ENCODE data around the gene TRIM8.

Gene TRIM8, protein sequence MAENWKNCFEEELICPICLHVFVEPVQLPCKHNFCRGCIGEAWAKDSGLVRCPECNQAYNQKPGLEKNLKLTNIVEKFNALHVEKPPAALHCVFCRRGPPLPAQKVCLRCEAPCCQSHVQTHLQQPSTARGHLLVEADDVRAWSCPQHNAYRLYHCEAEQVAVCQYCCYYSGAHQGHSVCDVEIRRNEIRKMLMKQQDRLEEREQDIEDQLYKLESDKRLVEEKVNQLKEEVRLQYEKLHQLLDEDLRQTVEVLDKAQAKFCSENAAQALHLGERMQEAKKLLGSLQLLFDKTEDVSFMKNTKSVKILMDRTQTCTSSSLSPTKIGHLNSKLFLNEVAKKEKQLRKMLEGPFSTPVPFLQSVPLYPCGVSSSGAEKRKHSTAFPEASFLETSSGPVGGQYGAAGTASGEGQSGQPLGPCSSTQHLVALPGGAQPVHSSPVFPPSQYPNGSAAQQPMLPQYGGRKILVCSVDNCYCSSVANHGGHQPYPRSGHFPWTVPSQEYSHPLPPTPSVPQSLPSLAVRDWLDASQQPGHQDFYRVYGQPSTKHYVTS

DNA sequence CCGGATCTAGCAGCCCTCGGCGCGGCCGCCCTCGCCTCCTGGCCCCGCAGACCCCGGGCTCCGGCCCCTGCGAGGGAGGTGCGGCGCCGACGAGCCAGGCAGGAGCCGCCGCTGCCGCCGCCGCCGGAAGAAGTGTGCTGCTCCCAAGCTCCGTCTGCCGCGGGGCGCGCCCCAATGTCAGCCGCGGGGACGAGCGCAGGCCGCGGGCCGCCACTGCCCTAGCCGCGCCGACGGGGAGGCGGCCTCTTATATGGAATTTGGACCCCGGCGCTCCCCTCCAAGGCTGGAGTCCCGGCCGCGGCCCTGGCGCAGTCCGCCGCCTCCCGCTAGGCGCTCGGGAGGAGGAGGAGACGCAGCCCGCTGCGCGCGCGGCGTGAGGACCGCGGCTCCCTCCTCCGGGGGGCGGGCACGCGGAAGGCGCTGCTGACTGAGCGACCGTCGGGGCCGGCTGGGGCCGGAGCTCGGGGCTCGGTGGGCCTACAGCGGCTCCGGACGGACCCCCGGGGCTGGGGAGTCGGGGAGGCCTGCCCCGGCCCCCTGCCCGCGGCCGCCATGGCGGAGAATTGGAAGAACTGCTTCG, at the start of gene TRIM8:
TSS of gene TRIM8 (plus strand) at position 414 of the 580 bp plus-strand sequence. CDS start at position 553, 139 bp downstream.
- peak; percentile 36 for DNase-seq

DNA sequence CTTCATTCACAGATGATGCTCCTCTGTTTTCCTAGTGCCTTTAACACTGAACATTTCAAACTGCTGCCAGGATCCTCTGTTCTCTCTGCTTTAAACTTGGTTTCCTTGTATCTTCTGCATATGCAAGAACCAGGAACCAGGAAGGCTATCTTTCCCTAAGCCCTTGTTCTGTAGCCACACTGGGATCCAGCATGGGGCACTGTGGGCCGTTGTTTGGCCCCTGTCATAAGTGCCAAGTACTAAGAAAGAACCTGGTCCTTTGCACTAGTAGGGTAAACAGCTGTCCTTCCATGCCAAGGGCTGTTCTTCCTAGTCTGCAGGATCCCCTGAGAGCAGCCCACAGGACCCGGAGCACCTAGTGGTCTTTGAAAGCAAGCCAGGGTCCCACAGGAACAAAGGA, 49.0 kb upstream of the TRIM8 start:
- DNase-seq, result no peak

DNA sequence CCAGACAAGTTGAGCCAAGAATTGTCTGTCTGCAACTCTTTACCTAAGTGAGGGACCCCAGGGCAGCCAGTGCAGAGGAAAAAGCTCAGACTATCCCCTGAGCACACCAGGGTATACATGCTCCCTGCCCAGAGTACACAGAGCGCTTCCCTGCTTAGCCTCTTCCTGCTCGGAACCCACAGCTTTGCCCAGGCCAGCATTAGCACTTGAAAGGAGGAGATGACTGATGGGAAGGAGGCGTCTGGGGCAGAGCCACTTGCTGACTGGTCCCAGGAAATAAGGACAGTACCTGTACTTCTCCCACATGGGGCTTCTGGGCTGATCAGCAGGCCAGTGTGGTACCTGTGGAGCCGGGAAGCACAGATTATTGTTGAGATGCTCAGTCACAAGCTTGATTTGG, 48.4 kb upstream of the TRIM8 start:
- no peak for DNase-seq

DNA sequence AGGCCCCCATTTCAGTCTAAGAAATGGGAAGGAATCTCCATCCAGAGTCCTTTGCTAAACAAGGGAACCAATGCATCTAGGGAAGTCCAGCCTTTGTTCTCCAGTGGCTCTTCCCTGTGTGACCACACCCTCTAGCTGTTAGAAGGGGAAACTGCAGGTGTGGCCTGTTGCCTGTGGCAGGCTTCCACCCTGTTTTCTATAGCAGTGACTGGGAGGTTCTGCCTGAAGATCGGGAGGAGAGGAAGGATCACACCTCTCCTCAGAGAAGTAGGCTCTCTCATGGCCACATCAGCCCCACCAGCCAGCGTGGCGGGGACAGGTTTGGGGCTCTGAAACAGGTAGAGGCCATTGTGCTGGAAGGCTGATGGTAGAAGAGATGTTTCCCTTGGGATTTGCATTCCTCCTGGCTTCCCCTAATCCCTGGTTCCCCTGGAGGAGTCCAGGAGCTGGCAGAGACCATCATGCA, 47.7 kb upstream of the TRIM8 start:
- no peak for DNase-seq

GRCh38 chr10:102597131-102597991, 46.9 kb upstream of the TRIM8 start:
- DNase-seq, result no peak

DNA sequence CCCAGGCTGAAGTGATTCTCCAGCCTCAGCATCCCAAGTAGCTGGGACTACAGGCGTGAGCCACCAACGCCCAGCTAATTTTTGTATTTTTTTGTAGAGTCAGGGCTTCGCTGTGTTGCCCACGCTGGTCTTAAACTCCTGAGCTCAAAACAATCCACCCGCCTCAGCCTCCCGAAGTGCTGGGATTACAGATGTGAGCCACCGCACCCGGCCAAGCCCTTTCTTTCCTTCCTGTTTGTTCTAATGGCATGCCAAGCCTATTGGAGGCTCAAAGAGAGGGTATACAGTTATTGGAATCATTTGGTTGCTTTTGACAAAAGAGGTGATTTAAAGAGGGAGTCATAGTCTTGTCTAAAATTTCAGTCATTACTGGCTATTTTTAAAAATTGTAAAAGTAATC, 46.0 kb upstream of the TRIM8 start:
- no peak for DNase-seq

- no peak for DNase-seq
Observed at GRCh38 chr10:102599565-102600327, 44.5 kb upstream of the TRIM8 start.

- DNase-seq, result no peak
Observed at GRCh38 chr10:102600816-102601215, 43.5 kb upstream of the TRIM8 start.

- DNase-seq, result no peak
Observed at GRCh38 chr10:102601639-102602038, 42.6 kb upstream of the TRIM8 start.

- no peak for DNase-seq
Observed at GRCh38 chr10:102602272-102603045, 41.8 kb upstream of the TRIM8 start.

GRCh38 chr10:102603946-102604345, 40.3 kb upstream of the TRIM8 start:
- no peak for DNase-seq

DNA sequence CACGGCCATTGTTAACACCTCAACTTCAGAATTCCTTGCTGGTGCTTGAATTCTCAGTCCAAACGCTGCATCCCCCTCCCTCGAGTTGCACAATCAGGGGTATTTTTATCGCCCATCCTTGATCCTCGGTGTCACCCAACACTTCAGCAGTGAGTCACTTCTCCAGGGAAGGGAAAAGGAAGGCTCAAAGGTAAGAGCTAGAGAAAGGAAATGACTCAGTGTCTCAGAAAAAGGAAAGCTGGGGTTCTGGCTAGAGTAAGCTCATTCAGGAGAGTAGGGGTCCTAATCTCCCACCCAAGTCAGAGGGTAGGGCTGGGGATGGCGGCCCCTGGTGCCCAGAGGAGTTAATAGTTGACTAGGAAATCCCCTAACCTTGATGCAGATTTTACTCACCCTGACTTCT, 39.8 kb upstream of the TRIM8 start:
- no peak for DNase-seq

DNA sequence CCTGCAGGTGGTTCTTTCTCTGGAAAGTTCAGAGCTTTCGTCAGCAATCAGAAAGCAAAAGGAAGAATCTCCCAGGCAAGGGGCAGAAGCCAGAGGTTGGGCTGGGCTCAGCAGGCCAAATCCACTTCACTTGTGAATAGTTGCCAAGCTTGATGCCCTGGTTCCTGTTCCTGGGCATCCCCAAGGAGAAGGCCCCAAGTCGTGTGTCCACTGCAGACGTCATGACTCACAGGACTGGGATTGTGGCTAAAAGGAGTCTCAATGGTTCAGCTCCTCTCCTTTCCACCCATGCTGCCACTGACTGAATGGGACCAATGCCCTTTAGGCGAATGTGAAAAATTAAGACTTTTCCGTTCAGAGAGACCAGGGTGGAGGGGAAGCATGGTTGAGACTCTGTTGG, 38.6 kb upstream of the TRIM8 start:
- no peak for DNase-seq

DNA sequence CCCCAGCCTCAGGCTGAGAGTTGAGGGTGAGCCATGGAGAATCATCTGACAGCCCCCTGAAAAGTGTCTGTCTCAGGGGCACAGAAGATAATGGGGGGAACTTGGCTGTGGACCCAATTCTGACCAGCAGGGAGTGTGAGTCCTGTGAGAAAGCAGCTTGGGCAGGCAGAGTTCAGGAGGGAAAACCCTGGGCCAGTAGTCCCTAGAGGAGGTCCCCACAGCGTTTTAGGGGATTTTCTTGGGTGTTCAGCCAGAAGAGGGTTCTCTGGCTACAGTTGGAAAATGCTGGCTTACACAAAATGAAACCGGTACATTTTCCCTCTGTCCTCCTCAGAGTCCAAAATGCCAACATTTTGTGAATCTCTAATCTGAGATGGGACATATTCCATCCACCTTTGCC, 35.8 kb upstream of the TRIM8 start:
- no peak for DNase-seq

DNA sequence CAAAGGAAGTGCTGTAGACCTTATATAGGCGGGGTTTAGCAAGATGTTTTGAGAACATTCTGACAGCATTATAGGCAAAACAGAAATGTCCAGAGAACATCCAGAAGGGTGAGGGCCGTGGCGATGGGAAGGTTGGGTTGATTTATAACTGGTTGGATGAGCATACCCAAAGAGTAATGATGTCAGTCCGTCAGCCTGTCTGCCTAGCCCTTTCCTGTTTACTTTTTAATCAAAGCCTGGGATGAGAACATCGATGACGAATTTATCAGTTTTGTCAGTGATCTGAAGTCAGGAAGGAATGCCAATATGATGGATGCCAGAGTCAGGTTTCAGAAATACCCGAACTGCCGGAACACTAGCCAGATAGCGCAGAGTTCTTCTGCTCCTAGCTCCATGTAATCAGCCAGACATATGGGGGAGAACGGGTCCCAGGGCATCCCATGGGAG, 33.8 kb upstream of the TRIM8 start:
- no peak for DNase-seq

GRCh38 chr10:102611514-102612087, 32.7 kb upstream of the TRIM8 start:
- no peak for DNase-seq

DNA sequence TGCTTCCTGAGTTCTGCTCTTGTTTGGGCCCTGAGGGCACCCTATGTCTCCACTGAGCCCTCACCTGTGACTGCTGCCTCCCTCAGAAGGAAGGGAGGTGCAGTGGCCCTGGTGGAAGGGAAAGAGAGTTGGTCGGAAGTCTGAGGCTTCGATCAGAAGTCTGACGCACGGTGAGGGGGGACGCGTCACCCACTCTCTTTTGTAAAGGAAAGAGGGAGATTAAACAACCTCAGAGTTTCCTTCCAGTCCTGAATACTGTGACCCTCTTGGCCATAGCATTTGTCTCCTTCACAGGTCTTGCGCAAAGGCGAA, 31.4 kb upstream of the TRIM8 start:
- DNase-seq, result peak; percentile 52

- no peak for DNase-seq
Observed at GRCh38 chr10:102613286-102613685, 31.0 kb upstream of the TRIM8 start.

GRCh38 chr10:102613785-102614184, 30.5 kb upstream of the TRIM8 start:
- DNase-seq, result no peak

DNA sequence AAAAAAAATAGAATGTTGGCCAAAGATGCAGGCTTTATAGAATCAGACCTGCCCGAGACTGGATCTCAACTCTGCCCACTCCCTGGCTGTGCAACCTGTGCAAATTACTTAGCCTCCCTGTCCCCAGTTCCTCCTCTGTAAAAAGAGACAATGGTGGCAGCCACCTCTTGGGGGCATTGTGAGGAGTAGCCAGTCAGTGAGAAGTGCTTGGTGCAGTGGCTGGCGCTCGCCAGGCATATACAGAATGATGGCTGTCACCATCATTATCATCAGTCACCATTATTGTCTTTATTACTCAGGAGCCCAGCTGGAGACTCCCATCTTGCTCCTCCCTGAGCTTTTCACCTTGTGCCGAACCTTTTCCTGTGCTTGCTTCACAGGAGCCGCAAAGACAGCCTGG, 29.4 kb upstream of the TRIM8 start:
- DNase-seq, result no peak

- DNase-seq, result no peak
Observed at GRCh38 chr10:102615361-102615760, 28.9 kb upstream of the TRIM8 start.

Measured in activated CD4-positive, alpha-beta T cell treated with anti-CD3 and anti-CD28 coated beads for 1 hour (primary cell).